A204.1 (cell line): ENCODE measurements around the gene GALK2.
"Not testable (repeated sequence)": the region's sequence is repeated elsewhere in the genome, so short reads cannot be mapped to it uniquely, and the experiment has no call there.

Source experiments
- FAIRE-seq: peaks from 2 replicates; lab custom pipeline; 2012; peaks lifted over from hg19 to GRCh38; lab: Jason Lieb, UNC

The GALK2 gene

GRCh38 chr15:49343546-49343945 is 173.5 kb downstream of the GALK2 start:
- FAIRE-seq, result no peak

GRCh38 chr15:49354439-49354838 is 184.4 kb downstream of the GALK2 start:
- not testable (repeated sequence) for FAIRE-seq

GRCh38 chr15:49361370-49361769 is 191.3 kb downstream of the GALK2 start:
- FAIRE-seq, result no peak

GRCh38 chr15:49366496-49366895 is 196.4 kb downstream of the GALK2 start:
- no peak for FAIRE-seq

- peak; percentile 32 for FAIRE-seq
These were observed 200.7 kb downstream of the GALK2 start for GRCh38 chr15:49370782-49371181.

DNA sequence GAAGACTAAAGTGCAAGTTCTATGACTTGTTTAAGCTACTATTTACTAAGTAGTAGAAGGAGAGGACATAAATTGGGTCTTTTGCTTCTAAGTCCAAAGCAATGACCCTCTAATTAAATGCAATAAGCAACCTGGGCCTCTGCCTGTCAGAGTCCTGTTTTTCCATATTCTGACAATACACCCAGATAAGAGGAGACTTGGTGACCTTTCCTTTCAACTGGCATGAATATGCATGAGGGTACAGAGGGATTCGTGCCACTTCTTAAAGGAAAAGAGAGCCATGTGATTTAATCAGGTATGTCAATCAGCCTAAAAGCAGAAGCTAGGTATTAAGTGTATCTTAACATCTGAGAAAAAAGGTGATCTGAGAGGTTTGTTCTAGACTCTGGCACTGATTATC is 202.3 kb downstream of the GALK2 start:
- FAIRE-seq, result no peak

DNA sequence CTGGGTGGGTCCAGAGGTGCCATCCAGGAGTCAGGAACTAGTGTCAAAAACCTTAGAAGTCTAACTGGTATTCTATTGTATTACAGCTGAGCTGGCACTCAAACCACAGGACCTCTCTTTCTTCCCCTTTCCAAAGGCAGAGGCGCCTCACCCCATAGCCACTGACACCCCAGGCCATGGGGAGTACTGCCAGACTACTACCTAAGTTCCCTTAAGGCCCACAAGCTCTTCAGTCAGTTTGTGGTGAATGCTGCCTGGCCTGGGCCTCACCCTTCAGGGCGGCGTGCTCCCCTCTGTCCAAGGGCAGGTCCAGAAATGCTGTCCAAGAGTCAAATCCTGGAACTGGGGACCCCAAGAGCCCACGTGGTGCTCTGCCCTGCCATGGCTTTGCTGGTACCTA is 209.9 kb downstream of the GALK2 start:
- FAIRE-seq, result no peak

DNA sequence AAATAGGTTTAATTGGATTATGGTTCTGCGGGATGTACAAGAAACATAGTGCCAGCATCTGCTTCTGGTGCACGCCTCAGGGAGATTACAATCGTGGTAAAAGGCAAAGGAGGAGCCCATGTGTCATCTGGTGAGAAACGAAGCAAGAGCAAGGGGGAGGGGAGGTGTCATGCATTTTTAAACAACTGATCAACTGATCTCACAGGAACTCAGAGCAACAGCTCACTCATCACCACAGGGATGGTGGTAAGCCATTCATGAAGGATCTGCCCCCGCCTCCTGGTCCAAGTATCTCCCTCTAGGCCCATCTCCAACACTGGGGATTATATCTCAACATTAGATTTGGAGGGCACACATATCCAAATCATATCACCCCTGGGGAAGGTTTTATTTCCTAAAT is 210.9 kb downstream of the GALK2 start:
- no peak for FAIRE-seq
